Activated CD8-positive, alpha-beta memory T cell treated with anti-CD3 and anti-CD28 coated beads, Interleukin-2, amount 50 U/mL, for 1 hour (primary cell): ENCODE results near the gene LILRA6.
"Not testable (repeated sequence)": the region's sequence is repeated elsewhere in the genome, so short reads cannot be mapped to it uniquely, and the experiment has no call there.

ENCODE experiments used
- DNase-seq: peaks from one replicate; pipeline ENCODE4 v3.0.0-alpha.2; 2020; ENCODE audit errors: extremely low read depth

LILRA6 gene

GRCh38 chr19:54231077-54231931 is 11.3 kb downstream of the LILRA6 start:
- peak; percentile 55 for DNase-seq

GRCh38 chr19:54230031-54230430 is 12.6 kb downstream of the LILRA6 start:
- no peak for DNase-seq

GRCh38 chr19:54229146-54229545 is 13.4 kb downstream of the LILRA6 start:
- no peak for DNase-seq

DNA sequence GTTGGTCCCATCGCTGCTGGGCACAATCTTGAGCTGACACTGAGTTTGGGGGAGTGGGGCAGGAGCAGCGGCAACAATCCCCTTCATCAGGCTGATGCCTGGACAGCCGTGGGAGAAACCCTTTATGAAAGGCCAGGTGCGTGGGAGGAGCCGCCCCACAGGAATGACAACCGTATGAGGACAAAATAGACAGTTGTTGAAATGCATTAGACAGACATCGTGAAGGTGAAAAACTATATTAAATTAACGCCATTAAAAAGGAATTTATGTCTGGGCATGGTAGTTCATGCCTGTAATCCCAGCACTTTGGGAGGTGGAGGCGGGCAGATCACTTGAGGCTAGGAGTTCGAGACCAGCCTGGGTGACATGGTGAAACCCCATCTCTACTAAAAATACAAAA is 18.0 kb downstream of the LILRA6 start:
- DNase-seq = not testable (repeated sequence)

- DNase-seq = not testable (repeated sequence)
These were observed 18.7 kb downstream of the LILRA6 start for GRCh38 chr19:54223937-54224281.

DNA sequence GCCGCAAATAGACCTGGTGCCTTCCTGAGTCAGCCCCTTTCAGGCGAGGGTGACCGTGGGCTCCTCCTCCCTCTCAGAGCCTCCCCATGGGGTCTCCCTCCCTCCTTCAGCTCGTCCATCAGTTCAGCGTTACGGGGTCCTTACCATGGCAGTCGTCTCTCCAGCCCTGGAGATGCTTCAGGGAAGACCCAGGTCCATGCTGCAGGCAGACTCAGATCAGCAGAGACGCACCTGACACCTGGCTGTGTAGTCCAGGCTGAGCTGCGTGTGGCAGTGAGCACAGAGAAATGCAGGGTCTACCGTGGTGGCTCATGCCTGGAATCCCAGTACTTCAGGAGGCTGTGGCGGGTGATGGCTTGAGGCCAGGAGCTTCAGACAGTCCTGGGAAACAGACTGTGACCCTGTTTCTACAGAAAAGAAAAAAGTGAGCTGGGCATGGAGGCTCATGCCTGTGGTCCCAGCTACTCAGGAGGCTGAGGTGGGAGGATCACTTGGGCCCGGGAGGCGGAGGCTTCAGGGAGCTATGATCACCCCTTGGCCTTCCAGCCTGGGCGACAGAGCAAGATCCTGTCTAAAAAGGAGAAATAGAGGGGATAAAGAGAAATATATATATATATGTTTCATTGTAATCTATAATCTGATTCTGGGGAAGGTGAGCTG is 19.2 kb downstream of the LILRA6 start:
- DNase-seq = not testable (repeated sequence)

DNA sequence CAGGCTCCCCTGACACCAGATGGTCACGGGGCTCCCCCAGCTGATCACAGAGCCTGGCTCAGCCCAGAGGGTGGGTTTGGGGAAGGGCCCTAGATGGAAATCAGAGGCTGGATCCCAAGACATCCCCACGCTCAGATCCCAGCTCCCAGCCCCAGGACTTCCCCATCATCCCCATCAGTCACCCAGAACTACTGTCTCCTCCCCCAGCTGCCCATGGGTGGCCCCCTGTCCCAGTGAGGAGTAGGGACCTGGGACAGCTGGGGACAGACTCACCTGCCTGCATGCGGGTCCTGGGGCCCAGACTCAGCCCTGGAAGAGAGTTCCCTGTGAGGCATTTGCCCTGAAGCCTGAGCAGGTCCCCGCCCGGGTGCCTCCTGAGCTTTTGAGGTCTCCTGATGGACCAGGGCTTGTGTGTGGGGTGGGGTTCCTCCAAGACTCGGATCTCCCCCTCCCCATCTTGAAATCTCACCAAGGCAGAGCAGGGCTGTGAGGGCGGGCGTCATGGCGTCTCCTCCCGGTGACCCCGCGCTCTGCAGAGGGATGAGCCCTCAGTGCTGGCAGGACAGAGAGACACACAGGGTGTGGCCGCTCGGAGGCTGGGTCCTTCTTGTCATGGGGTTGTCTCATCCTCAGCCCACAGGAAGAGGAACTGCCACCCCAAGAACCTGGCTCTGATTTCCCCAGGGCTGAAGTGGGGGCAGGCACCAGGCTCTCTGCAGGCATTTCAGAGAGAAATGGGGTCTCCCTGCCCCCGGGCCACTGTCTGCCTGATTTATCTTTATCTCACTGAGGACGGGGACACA is 19.9 kb downstream of the LILRA6 start, which contains the start of gene LILRB3:
Gene LILRB3 (minus strand): TSS at position 534 of the 803 bp plus-strand sequence. CDS start 31 bp downstream, at position 503.
- not testable (repeated sequence) for DNase-seq

DNA sequence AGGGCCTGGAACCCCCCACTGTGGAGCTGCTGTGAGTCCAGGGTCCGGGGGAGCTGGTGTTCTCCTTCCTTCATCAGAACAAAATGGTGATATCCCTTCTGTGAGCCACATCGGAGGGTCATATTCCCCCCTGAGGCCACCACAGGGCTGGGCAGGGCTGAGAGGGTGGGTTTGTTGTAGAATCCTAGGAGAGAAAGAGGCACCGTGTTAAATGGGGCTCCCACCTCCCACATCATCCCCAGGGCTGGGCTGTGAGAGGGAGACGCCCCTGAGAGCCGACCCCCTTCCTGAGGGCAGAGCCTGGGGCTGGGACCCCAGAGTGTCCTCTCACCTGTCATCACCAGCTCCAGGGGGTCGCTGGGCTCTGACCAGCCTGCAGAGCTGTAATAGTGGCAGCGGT is 20.6 kb downstream of the LILRA6 start:
- DNase-seq = not testable (repeated sequence)

- not testable (repeated sequence) for DNase-seq
These were observed 22.9 kb downstream of the LILRA6 start for GRCh38 chr19:54219702-54220101.

DNA sequence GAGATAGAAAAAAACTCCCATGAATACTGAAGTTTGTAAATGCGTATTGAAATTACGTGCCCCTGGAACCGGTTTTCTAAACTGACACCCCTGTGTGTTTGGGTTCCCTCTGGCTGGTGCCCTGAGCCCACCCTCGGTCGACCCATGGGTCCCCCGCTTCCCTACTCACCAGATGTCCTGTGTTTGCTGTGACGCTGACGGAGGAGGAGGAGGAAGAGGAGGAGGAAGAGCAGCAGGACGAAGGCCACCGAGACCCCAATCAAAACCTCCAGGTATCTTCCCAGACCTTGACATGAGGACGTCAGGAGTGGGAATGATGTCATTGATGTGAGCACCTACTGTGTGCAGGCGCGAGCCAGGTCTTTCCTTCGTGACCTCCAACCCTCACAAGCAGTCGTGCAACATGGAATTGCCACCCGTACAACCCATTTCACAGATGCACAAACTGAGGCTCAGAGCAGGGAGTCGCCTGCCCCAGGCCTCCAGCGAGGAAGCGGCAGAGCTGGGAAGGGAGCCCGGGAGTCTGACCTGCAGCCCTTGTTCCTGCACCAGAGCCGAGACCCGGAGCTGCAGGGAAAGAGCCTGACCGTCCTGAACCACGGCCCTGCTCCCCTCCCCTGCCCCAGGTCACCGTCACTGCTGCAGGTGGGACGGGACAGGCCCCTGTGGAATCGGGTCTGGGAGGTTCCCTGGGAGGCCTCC is 23.5 kb downstream of the LILRA6 start:
- DNase-seq = no peak

- DNase-seq = no peak
These were observed 24.3 kb downstream of the LILRA6 start for GRCh38 chr19:54218259-54218658.

DNA sequence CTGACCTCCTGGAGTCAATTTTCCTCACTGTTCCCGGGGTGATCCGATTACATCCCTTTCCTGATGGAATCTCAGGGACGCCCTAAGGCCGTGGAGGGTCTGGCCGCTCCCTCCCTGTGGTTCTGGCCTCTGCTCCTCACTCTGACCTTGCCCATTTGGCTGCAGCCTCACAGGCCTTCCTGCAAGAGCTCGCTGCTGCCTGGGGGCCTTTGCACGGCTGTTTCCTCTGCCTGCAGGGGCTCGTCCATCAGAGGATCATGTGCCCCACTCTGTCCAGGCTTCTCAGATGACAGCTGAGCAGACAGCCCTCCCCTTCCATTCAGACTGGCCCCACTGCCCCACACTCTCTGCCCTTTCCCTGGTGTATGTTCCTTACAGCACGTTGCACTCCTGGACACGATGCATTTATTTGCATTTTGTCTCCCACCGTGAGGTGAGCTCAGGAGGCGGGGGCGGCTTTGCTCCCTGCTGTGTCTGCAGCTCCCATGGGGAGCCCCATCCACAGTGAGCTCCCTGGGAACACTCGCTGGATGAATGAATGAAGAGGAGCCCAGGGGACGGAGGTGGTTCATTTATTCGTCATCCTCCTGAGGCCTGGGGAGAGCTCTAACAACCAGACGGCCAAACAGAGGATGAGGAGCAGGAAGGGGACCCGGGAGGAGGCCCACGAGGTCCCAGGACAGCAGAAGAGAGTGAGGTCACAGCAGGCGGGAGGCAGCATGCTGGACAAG is 24.9 kb downstream of the LILRA6 start:
- DNase-seq = not testable (repeated sequence)

DNA sequence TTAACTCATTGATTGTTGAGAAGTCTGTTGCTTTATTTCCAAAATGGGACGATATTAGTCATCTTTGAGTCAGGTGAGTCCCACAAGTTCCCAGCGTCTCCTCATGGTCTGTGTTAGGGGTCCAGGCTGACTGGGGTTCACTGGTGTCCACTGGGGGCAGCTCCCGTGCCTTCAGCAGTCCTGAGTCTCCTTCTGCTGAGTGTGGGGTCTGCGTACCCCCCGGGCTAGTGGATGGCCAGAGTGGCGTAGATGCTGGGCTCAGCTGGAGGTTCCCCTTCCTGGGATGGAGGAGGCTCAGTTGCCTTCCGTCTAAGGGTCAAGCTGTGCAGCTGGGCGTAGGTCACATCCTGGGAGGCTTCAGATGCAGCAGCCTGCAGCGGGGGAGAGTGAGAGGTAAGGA is 25.7 kb downstream of the LILRA6 start:
- no peak for DNase-seq

- DNase-seq = not testable (repeated sequence)
These were observed 27.9 kb downstream of the LILRA6 start for GRCh38 chr19:54214734-54215133.

DNA sequence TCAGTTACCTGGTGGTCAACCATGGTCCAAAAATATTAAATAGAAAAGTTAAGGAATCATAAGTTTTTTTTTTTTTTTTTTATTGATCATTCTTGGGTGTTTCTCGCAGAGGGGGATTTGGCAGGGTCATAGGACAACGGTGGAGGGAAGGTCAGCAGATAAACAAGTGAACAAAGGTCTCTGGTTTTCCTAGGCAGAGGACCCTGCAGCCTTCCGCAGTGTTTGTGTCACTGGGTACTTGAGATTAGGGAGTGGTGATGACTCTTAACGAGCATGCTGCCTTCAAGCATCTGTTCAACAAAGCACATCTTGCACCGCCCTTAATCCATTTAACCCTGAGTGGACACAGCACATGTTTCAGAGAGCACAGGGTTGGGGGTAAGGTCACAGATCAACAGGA is 28.4 kb downstream of the LILRA6 start:
- not testable (repeated sequence) for DNase-seq

DNA sequence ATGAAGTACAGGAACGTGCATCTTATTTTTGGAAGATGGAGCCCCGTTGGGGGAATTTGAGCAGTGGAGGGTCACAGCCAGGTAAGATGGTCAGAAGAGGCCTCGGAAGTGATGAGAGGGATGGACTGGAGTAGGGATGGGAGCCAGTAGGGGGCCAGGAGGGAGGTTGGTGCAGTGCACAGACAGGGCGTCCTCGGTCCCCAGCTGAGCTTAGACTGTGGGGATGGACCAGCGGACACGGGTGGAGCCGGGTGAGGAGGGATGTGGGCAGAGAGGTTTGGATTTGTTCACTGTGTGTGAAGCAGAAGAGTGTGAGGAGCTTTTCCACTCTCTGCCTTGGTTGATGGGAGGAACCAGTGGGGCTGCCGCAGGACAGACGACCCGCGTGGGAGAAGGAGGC is 31.4 kb downstream of the LILRA6 start:
- DNase-seq = no peak

- DNase-seq = no peak
These were observed 32.6 kb downstream of the LILRA6 start for GRCh38 chr19:54209811-54210494.

GRCh38 chr19:54209058-54209810 is 33.4 kb downstream of the LILRA6 start:
- no peak for DNase-seq

DNA sequence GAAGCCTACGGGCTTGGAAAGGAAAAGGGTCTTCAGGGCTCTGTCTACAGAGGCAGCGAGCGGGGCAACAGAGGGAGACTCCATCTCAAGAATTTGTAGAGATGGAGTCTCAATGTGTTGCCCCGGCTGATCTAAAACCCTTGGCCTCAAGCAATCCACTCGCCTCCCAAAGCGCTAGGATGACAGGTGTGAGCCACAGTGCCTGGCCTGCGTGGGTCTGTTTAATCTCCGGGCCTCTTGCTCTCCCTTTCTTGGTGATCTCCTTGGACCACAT is 33.9 kb downstream of the LILRA6 start:
- no peak for DNase-seq
